ENCODE results near the gene RBMS3.

RBMS3 gene

GRCh38 chr3:29914861-29915524, 634.1 kb downstream of the RBMS3 start:
- no peak for DNase-seq

DNA sequence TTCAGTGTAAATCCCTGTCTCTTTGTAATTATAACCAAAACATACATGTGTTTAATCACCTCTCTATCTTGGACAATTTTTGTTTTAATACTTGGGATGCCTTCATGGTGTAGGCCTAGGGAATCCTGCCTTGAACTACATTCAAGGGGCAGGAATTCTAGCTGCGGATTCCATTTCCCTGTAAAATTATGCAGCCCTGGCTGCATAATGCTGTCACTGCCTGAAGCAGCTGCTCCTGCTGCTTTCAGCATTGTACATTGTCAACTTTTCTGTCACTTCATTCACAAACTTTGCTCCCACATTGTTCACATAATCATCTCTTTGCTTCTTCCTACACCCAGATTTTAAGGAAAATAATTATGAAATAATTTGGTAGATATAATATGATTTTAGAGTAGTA, 638.7 kb downstream of the RBMS3 start:
- DNase-seq: no peak

- DNase-seq: no peak
Measured at GRCh38 chr3:29922992-29923746, 642.3 kb downstream of the RBMS3 start.

DNA sequence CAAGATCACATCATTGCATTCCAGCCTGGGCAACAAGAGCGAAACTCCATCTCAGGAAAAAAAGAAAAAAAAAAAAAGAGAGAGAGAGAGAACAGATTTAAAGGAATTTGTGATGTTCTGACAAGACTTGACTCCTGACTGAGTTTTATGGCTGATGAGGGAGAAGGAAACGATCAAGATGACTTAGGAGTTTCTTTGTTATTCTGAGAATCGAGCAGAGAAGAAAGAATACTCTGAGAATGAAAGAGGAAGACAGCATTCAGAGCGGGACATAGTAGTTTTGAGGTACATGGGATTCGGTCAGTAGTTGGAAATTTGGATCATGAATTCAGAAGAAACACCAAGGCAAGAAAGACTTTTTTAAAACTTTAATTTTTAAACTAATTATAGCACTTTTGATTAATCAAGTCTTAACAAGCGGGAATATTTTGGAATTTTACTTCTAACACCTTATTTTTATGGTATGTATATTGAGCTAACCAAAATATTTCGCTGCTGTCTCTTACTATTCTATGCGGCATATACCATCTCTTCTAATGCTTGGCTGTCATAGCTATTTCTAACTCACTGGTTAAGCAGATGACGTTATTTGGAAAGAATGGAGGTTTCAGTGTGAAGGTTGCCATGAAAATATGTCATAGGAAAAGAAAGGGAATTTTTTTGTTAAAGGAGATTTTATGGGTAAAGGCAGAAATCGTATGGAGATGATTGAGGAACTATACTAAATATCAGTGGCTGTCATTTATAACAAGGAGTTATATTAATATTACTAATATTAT, 644.1 kb downstream of the RBMS3 start:
- no peak for DNase-seq

DNA sequence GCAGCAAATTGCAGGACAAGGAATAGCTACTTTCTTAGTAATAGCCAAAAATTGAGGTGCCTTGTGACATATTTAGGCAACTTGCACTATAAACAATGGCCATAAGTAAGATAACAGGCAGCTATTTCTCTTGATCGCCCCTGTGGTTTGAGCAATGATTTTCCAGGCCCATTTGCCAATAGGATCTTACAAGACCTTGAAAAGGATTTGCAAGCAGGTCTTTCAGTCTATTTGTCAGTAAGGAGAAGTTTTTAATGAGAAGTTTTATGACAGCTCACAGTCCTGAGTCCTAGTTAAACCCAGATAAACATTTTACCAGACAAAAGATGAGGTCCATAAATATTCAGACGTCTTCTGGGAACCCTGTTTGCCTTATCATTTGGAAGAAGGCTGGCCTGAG, 645.5 kb downstream of the RBMS3 start:
- no peak for DNase-seq

- no peak for DNase-seq
Measured at GRCh38 chr3:29932696-29933325, 651.9 kb downstream of the RBMS3 start.

DNA sequence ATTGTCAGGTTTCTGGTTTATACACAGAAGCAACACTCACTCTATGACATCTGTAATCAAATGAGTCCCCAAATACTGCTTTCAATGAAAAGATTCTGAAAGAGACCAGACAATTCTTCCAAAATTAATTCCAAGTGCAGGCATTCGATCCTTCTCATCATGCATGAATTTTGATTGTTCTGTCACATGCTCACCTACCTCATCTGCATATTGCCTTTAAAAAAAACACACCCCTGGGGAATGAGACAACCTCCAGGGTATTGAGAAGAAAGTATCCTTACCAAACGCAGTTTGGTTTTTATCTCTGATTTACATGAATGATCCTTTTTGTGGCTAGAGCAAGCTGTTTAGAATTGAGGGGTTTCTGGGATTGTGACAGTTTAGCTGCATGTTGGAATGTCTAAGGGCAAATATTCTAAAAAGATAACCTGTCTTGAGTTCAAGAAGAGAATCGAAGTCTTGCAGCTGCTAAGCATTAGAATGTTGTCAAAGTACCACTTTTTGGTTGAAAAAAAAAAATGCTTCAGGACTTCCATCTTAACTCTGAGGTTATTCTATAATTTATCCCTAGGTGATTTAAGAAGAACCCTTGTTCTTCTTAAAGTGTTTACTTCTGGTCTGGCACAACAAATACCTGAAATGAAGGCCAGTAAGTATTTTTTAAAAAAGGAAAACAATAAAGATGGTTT, 653.1 kb downstream of the RBMS3 start:
- DNase-seq: no peak

GRCh38 chr3:29934751-29935150, 653.9 kb downstream of the RBMS3 start:
- no peak for DNase-seq

- DNase-seq: no peak
Measured at GRCh38 chr3:29936054-29936453, 655.2 kb downstream of the RBMS3 start.

- no peak for DNase-seq
Measured at GRCh38 chr3:29936766-29937165, 655.9 kb downstream of the RBMS3 start.

DNA sequence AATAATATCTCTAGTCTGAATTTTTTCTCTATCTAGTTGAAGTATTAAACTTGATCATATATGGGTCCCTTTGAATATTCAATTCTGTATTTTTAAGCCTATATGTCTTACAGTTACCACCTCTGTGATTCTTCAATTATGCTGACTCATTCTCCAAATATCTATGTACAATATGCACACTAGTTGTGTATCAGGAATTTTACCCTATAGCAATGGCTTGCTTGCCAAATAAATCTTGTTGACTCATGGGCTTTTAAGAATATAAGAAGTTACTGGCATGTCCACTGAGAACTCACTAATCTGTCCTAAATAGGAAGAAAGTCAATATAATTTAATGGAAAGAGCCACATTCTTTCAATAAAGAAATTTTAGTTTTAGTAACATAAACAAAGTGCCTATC, 656.3 kb downstream of the RBMS3 start:
- no peak for DNase-seq

DNA sequence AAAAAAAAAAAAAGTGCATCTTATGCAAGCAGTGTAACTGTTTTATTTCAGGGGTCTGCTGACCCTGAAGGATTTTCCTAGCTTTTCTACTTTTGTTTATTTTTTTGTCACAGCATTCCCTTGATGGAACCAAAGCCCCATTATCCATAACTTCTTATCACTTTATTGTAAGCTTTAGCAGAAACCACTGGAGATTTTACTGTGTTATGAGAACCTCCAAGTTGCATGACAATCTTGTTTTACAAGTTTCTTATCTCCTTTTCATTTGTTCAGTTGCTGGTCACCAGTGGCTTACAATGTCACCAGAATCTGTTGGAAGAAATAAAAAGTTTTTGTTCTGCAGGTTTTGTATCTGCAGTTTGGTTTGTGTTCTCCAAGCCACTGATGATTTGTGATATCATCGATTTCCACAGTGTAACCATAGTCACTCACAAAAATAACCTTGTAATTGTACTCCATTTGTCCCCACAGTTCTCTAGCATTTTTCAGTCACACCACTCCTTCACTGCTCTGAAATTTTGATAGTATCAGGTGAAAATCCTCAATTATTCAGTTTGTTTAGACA, 660.0 kb downstream of the RBMS3 start:
- DNase-seq: no peak

DNA sequence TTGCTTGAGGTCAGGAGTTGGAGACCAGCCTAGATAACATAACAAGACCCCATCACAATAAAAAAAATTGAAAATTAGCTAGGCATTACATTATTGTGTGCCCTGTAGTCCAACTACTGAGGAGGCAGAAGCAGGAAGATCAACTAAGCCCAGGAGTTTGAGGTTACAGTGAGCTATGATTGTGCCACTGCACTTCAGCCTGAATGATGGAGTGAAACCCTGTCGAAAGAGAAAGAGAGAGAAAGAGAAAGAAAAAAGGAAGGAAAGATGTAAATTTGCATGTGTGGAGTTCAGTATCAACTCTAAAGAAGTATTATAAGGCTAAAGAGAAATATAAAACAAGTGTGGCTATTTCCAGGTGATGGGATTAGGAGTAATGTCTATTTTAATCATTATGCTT, 661.4 kb downstream of the RBMS3 start:
- no peak for DNase-seq

DNA sequence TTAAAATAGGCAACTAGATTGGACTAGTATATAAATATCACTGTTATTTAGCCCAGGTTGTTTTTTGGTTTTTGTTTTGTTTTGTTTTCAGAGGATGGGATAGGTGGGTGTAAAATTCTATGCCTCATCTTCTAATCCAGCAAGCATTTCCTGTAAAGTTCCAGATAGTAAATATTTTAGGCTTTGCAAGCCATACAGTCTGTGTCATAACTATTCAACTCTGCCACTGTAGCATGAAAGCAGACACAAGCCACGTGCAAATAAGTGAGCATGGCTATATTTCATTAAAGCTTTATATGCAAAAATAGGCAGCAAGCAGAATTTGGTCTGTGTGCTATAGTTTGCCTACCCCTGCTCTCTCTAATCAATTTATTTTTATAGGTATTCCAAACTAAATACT, 668.3 kb downstream of the RBMS3 start:
- DNase-seq: no peak

GRCh38 chr3:29949940-29950616, 669.2 kb downstream of the RBMS3 start:
- no peak for DNase-seq

DNA sequence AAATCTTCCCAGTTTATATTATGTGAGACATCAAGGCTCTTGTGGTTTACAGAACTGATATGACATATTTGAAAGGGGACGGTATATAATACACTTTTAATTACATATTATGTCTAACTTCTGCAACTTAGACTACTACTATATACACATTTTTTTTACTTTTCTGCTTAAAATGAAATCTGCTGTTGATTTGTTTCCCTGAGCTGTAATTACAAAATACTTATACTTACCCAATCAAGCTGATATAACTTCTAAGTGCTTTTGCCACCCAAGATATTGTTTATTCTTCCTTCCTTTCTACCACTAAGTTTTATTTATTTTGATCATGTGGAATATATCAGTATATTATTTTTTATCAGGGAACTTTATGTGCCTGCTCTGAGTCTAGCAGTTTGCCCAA, 671.6 kb downstream of the RBMS3 start:
- no peak for DNase-seq

GRCh38 chr3:29955413-29955812, 674.5 kb downstream of the RBMS3 start:
- DNase-seq: no peak

GRCh38 chr3:29958816-29959215, 677.9 kb downstream of the RBMS3 start:
- DNase-seq: no peak

- no peak for DNase-seq
Measured at GRCh38 chr3:29971895-29972294, 691.0 kb downstream of the RBMS3 start.

DNA sequence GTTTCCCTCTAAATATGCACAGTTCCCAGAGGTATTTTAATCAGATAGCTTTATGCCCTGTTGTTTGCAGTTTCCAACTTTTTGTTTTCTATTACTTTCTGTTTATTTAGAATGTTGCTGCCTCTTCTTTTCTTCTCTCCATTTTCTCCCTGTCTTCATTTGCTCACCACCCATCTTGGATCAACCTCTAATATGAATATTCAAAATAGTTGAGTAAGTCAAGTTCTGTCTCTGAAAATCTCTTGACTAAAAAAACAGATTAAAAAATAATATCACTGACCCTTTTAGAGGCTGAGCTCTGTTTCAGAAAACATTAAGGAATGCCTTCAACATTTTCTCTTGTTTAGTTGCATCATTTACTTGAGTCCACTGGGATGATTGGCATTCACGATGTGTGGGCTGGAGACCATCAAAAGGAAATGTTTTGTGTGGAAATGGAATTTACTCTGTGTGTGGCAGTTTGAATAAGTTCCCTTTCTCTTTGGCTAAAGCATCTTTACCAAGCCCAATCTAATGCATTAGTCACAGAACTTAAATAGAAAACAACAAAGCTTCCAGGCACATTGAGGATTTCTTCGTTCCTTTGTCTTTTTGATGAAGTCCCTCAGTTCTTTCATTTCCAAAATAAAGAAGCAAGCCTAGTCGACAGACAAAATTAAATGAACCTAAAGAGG, 691.6 kb downstream of the RBMS3 start:
- DNase-seq: no peak

- DNase-seq: no peak
Measured at GRCh38 chr3:29973763-29974162, 692.9 kb downstream of the RBMS3 start.

Data from stimulated activated naive CD4-positive, alpha-beta T cell (primary cell).